Nucleus accumbens (tissue), 56 donors: ENCODE results near the gene C15orf40.
A peak's percentile ranks its signal among the peaks of the same experiment; 100 is the strongest.
"Not testable (repeated sequence)": the region's sequence is repeated elsewhere in the genome, so short reads cannot be mapped to it uniquely, and the experiment has no call there.

Experiments used
- DNase-seq, 56 donors: peaks; one replicate each; lab custom pipeline; 2025; lab: John Stamatoyannopoulos, UW

C15orf40 gene

GRCh38 chr15:83011271-83012075, at the start of gene C15orf40:
C15orf40 (minus strand) TSS chr15:83011639; CDS start chr15:83011607, 32 bp downstream.
- DNase-seq = peak in 55 of 56 donors; percentile 37 to 93 (median 84)

GRCh38 chr15:83057696-83058376, 46.4 kb upstream of the C15orf40 start:
- peak in 3 of 56 donors; percentile 5 to 21 (median 7) for DNase-seq

- DNase-seq = no peak
Observed at GRCh38 chr15:83057002-83057401, 45.6 kb upstream of the C15orf40 start.

- DNase-seq = no peak
Observed at GRCh38 chr15:83053151-83053550, 41.7 kb upstream of the C15orf40 start.

GRCh38 chr15:83046558-83047127, 35.2 kb upstream of the C15orf40 start:
- no peak for DNase-seq

- DNase-seq = no peak
Observed at GRCh38 chr15:83044156-83044555, 32.7 kb upstream of the C15orf40 start.

GRCh38 chr15:83039206-83039605, 27.8 kb upstream of the C15orf40 start:
- DNase-seq = no peak

GRCh38 chr15:83036253-83036652, 24.8 kb upstream of the C15orf40 start:
- DNase-seq = no peak

- DNase-seq = not testable (repeated sequence)
Observed at GRCh38 chr15:83031234-83031633, 19.8 kb upstream of the C15orf40 start.

- no peak for DNase-seq
Observed at GRCh38 chr15:83030021-83030420, 18.6 kb upstream of the C15orf40 start.

GRCh38 chr15:83018436-83018835, 7.0 kb upstream of the C15orf40 start:
- DNase-seq = no peak

- peak in 1 of 56 donors; percentile 11 for DNase-seq
Observed at GRCh38 chr15:83016906-83017305, 5.5 kb upstream of the C15orf40 start.

- no peak for DNase-seq
Observed at GRCh38 chr15:83015361-83015760, 3.9 kb upstream of the C15orf40 start.

- DNase-seq = no peak
Observed at GRCh38 chr15:83014205-83014653, 2.8 kb upstream of the C15orf40 start.

GRCh38 chr15:83012636-83013035, 1.2 kb upstream of the C15orf40 start:
- DNase-seq = no peak

- peak in 2 of 56 donors; percentile 28 for DNase-seq
Observed at GRCh38 chr15:83012076-83012426, 612 bp upstream of the C15orf40 start.

GRCh38 chr15:83010709-83011270, 649 bp downstream of the C15orf40 start:
- peak in 53 of 56 donors; percentile 3 to 87 (median 55) for DNase-seq

- DNase-seq = not testable (repeated sequence)
Observed at GRCh38 chr15:83000672-83001031, 10.8 kb downstream of the C15orf40 start.

- peak in 3 of 56 donors; percentile 7 to 17 (median 10) for DNase-seq
Observed at GRCh38 chr15:82999905-83000671, 11.4 kb downstream of the C15orf40 start.

GRCh38 chr15:82999426-82999825, 12.0 kb downstream of the C15orf40 start:
- no peak for DNase-seq
